Suprapubic skin (tissue), 4 donors: Measurements from ENCODE around the gene DPH5.

Source experiments
- EP300 ChIP-seq: sonication (generic); formaldehyde crosslinking; IDR thresholded peaks from one replicate; pipeline ENCODE4 v1.6.1; 2017; ENCODE audit warnings: antibody characterized with exemption
- POLR2A ChIP-seq, 2 donors: fragments of 450-650 bp; IDR thresholded peaks; one replicate each; pipeline ENCODE4 v1.6.1; 2017; ENCODE audit warnings: antibody characterized with exemption in 2 of 2, mild to moderate bottlenecking in 2 of 2, moderate library complexity in 2 of 2
- POLR2AphosphoS5 ChIP-seq, 3 donors: sonication (generic); formaldehyde crosslinking; IDR thresholded peaks; one replicate each; pipeline ENCODE4 v1.6.1; 2017; ENCODE audit warnings: antibody characterized with exemption in 3 of 3
- TF ChIP-seq, protein P1 (sequence below), 2 donors: fragments of 200-600 bp in 1 of 2; fragments of 450-650 bp in 1 of 2; sonication (generic) in 1 of 2; IDR thresholded peaks; one replicate each; pipeline ENCODE4 v1.5.1; 2016 to 2019; ENCODE audit warnings: antibody characterized with exemption in 2 of 2, mild to moderate bottlenecking in 1 of 2, moderate library complexity in 1 of 2

DNA sequence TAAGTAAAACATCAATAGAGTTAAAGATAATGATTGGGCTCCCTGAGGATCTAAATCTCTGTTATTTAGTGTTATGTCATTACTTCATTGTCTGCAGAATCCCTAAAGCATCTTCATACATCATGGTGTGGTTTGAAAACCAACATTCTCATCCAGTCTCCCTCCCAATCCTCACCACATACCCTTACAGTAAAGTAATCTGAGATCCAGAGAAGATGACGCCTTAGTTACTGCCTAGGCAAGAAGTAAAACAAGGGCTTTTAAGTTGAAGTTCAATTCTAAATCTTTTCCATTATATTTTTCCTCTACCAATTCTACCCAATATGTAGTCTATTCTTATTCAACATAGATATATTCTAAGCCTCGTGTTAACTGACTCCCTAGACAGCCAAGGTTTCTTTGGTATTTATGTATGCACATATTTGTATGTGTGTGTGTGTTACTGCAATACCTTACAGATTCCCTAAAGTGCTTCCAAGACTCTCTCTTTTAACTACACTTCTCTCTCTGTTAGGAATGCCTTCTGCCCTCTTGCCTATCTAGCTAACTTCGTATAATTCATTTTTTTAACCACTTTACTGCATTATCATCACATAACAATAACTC is 17.3 kb downstream of the DPH5 start:
- TF ChIP-seq POLR2A (IDR thresholded peaks at IDR 0.05) (no peak), POLR2AphosphoS5 (IDR thresholded peaks at IDR 0.05) (no peak), EP300 (no peak)
- TF ChIP-seq, protein P1, sequence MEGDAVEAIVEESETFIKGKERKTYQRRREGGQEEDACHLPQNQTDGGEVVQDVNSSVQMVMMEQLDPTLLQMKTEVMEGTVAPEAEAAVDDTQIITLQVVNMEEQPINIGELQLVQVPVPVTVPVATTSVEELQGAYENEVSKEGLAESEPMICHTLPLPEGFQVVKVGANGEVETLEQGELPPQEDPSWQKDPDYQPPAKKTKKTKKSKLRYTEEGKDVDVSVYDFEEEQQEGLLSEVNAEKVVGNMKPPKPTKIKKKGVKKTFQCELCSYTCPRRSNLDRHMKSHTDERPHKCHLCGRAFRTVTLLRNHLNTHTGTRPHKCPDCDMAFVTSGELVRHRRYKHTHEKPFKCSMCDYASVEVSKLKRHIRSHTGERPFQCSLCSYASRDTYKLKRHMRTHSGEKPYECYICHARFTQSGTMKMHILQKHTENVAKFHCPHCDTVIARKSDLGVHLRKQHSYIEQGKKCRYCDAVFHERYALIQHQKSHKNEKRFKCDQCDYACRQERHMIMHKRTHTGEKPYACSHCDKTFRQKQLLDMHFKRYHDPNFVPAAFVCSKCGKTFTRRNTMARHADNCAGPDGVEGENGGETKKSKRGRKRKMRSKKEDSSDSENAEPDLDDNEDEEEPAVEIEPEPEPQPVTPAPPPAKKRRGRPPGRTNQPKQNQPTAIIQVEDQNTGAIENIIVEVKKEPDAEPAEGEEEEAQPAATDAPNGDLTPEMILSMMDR (IDR thresholded peaks at IDR 0.05) = no peak
